ENCODE results near the gene C10orf90. TPM values are rescaled to one million over a fixed set of nuclear protein-coding genes. Genes with fewer than 3 reads are reported as not detected.

C10orf90 gene
- total RNA-seq, 1 donor from 2014 or later: 0.89 TPM

- no peaks in the 10 kb centered on the region for H3K36me3 Mint-ChIP-seq (ENCODE audit: low read depth)
- DNase-seq (ENCODE audit: low read depth, low spot score): no peak
- no peak overlapping the region for H3K4me3 Mint-ChIP-seq
- peaks cover 10% of the 10 kb centered on the region for H3K27me3 Mint-ChIP-seq (ENCODE audit: low read depth)
- TF ChIP-seq CTCF (conservative IDR thresholded peaks at IDR 0.05): no peak
- H3K9me3 Mint-ChIP-seq: no peaks in the 10 kb centered on the region
- no peak overlapping the region for H3K27ac Mint-ChIP-seq (ENCODE audit: unreplicated experiment)
- H3K4me1 Mint-ChIP-seq: peaks cover 11% of the 10 kb centered on the region
These were observed 149.1 kb downstream of the C10orf90 start for GRCh38 chr10:126521399-126521798.

GRCh38 chr10:126520751-126521317 lies 149.7 kb downstream of the C10orf90 start:
- H3K27ac Mint-ChIP-seq (ENCODE audit: unreplicated experiment): no peak overlapping the region
- no peak overlapping the region for H3K4me3 Mint-ChIP-seq
- no peaks in the 10 kb centered on the region for H3K36me3 Mint-ChIP-seq (ENCODE audit: low read depth)
- peaks cover 10% of the 10 kb centered on the region for H3K27me3 Mint-ChIP-seq (ENCODE audit: low read depth)
- H3K9me3 Mint-ChIP-seq: no peaks in the 10 kb centered on the region
- peak; percentile 24 for TF ChIP-seq CTCF (conservative IDR thresholded peaks at IDR 0.05)
- peaks cover 8% of the 10 kb centered on the region for H3K4me1 Mint-ChIP-seq
- DNase-seq (ENCODE audit: low read depth, low spot score): no peak

GRCh38 chr10:126519992-126520391 lies 150.5 kb downstream of the C10orf90 start:
- peaks cover 8% of the 10 kb centered on the region for H3K27me3 Mint-ChIP-seq (ENCODE audit: low read depth)
- H3K4me1 Mint-ChIP-seq: peaks cover under 1% of the 10 kb centered on the region
- no peak for TF ChIP-seq CTCF (conservative IDR thresholded peaks at IDR 0.05)
- H3K36me3 Mint-ChIP-seq (ENCODE audit: low read depth): no peaks in the 10 kb centered on the region
- H3K27ac Mint-ChIP-seq (ENCODE audit: unreplicated experiment): no peak overlapping the region
- no peak for DNase-seq (ENCODE audit: low read depth, low spot score)
- H3K9me3 Mint-ChIP-seq: no peaks in the 10 kb centered on the region
- no peak overlapping the region for H3K4me3 Mint-ChIP-seq

- Mint-ChIP-seq H3K36me3 (ENCODE audit: low read depth) (no peaks in the 10 kb centered on the region), H3K4me1 (no peaks in the 10 kb centered on the region), H3K27me3 (ENCODE audit: low read depth) (peaks cover 7% of the 10 kb centered on the region), H3K27ac (ENCODE audit: unreplicated experiment) (no peak overlapping the region), H3K4me3 (no peak overlapping the region), H3K9me3 (no peaks in the 10 kb centered on the region)
- TF ChIP-seq CTCF (conservative IDR thresholded peaks at IDR 0.05): no peak
- no peak for DNase-seq (ENCODE audit: low read depth, low spot score)
These were observed 151.3 kb downstream of the C10orf90 start for GRCh38 chr10:126519185-126519584.

GRCh38 chr10:126518218-126519080 lies 152.0 kb downstream of the C10orf90 start:
- no peaks in the 10 kb centered on the region for H3K36me3 Mint-ChIP-seq (ENCODE audit: low read depth)
- H3K9me3 Mint-ChIP-seq: no peaks in the 10 kb centered on the region
- no peak for TF ChIP-seq CTCF (conservative IDR thresholded peaks at IDR 0.05)
- H3K27ac Mint-ChIP-seq (ENCODE audit: unreplicated experiment): peak overlapping the region; percentile 75
- peaks cover 2% of the 10 kb centered on the region for H3K27me3 Mint-ChIP-seq (ENCODE audit: low read depth)
- no peaks in the 10 kb centered on the region for H3K4me1 Mint-ChIP-seq
- no peak for DNase-seq (ENCODE audit: low read depth, low spot score)
- H3K4me3 Mint-ChIP-seq: no peak overlapping the region

Measured in neural crest cell (in vitro differentiated cells).